HepG2 (cell line): ENCODE measurements around the gene TBC1D2B.

ENCODE experiments used
- CTCF ChIP-seq: sonication (generic); formaldehyde crosslinking; IDR thresholded peaks from 2 replicates; pipeline ENCODE4 v1.5.0; 2020; ENCODE audit warnings: mild to moderate bottlenecking, missing genetic modification reagents, moderate library complexity
- MEIS2 ChIP-seq: sonication (generic); formaldehyde crosslinking; IDR thresholded peaks from 2 replicates; pipeline ENCODE4 v1.9.0; 2021; ENCODE audit warnings: mild to moderate bottlenecking, missing genetic modification reagents
- POLR2A ChIP-seq, 2 experiments: IDR thresholded peaks; 2 replicates each; pipeline ENCODE4 v1.6.1; 2011; ENCODE audit warnings: low read depth in 2 of 2, low read length in 2 of 2, mild to moderate bottlenecking in 1 of 2, moderate library complexity in 1 of 2; ENCODE audit not compliant: insufficient read depth in 1 of 2
- TF ChIP-seq, protein P1 (sequence below): sonication (generic); formaldehyde crosslinking; IDR thresholded peaks from 2 replicates; pipeline ENCODE4 v1.5.1; 2020; ENCODE audit warnings: mild to moderate bottlenecking, missing genetic modification reagents, moderate library complexity

DNA sequence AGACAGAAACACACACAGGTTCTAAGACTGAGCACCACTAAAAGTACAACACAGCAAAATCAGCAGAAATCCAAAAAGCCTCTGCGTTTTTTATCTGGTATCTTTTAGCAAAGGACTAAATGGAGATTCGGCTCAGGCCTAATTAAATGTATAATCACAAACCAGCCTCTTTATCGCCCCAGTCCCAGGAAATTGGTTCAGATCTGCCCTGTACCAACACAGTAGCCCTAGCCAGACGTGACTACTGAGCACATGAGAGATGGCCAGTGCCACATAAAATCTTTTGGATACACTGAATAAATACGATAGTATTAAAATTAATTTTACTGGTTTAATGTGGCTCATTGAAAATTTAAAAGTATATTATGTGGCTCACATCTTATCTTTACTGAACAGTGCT, 19.7 kb downstream of the TBC1D2B start:
- TF ChIP-seq, protein P1, sequence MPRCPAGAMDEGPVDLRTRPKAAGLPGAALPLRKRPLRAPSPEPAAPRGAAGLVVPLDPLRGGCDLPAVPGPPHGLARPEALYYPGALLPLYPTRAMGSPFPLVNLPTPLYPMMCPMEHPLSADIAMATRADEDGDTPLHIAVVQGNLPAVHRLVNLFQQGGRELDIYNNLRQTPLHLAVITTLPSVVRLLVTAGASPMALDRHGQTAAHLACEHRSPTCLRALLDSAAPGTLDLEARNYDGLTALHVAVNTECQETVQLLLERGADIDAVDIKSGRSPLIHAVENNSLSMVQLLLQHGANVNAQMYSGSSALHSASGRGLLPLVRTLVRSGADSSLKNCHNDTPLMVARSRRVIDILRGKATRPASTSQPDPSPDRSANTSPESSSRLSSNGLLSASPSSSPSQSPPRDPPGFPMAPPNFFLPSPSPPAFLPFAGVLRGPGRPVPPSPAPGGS (CRISPR knock-in tag): no peak
- TF ChIP-seq MEIS2 (CRISPR knock-in tag) (no peak), CTCF (CRISPR knock-in tag) (no peak), POLR2A (IDR thresholded peaks at IDR 0.05; ENCODE audit: insufficient read depth in 1 of 2, low read depth in 2 of 2, low read length in 2 of 2) (no peak)
